ENCODE measurements around the gene TAF7L.

The TAF7L gene

DNA sequence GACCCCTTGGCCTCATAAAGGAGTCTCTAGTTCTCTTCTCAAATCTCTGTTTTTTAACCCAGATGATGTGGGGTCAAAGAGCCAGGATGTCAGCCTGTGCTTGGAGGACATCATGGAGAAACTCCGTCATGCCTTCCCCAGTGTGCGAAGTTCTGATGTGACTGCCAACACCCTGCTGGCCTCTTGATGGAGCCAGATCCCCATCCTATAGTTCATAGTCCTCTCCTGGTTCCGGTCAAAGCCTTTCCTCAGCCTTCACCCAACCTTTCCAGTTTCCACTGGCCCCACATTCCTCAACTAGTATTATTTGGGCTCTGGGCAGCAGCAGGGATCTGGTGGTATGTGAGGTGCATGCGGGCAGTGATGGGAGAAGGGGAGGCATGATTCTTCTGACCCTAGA lies 30.7 kb downstream of the TAF7L start:
- Histone ChIP-seq H3K14ac (ENCODE audit: low read length in 2 of 2) (no peak overlapping the region), H2BK12ac (ENCODE audit: low read length in 2 of 2) (no peak overlapping the region), H3K18ac (ENCODE audit: low read depth in 1 of 2, low read length in 2 of 2) (no peak overlapping the region), H3K27ac (ENCODE audit: low read length, poor library complexity, severe bottlenecking) (no peak overlapping the region), H2BK120ac (ENCODE audit: low read depth, low read length) (no peak overlapping the region), H2AK5ac (ENCODE audit: low read length, severe bottlenecking) (no peak overlapping the region), H3K27me3 (ENCODE audit: control insufficient read depth in 1 of 2, insufficient read depth in 1 of 2, low read length in 2 of 2) (peaks cover 0 to 33% of the 10 kb centered on the region in 2 experiments), H3K4me3 (ENCODE audit: insufficient read depth in 1 of 2, low read depth in 1 of 2, low read length in 2 of 2) (no peak overlapping the region), H3K23ac (ENCODE audit: low read length in 2 of 2) (no peak overlapping the region), H3K4ac (ENCODE audit: low read depth in 1 of 2, low read length in 2 of 2) (no peak overlapping the region), H3K79me1 (replicated peaks; ENCODE audit: low read length, poor library complexity, severe bottlenecking) (no peaks in the 10 kb centered on the region), H2AFZ (ENCODE audit: low read depth, low read length) (no peak overlapping the region), H3K4me1 (ENCODE audit: control insufficient read depth, insufficient read depth, low read depth, low read length) (no peaks in the 10 kb centered on the region), H4K8ac (ENCODE audit: low read length) (no peak overlapping the region), H3K9ac (ENCODE audit: low read length) (no peak overlapping the region), H3K36me3 (ENCODE audit: control insufficient read depth in 1 of 2, insufficient read depth in 2 of 2, low read depth in 1 of 2, low read length in 2 of 2) (no peaks in the 10 kb centered on the region), H4K91ac (ENCODE audit: low read length) (no peak overlapping the region), H3K9me3 (ENCODE audit: control insufficient read depth, low read length) (no peaks in the 10 kb centered on the region), H2BK15ac (ENCODE audit: low read depth, poor library complexity, severe bottlenecking) (no peak overlapping the region), H3K4me2 (ENCODE audit: low read length, poor library complexity, severe bottlenecking) (no peak overlapping the region), H2BK5ac (ENCODE audit: low read depth, low read length, poor library complexity, severe bottlenecking) (no peak overlapping the region)
- peak; percentile 16 for DNase-seq
- WGBS, result 100% methylated on average over 2 of the region's 4 CpGs

DNA sequence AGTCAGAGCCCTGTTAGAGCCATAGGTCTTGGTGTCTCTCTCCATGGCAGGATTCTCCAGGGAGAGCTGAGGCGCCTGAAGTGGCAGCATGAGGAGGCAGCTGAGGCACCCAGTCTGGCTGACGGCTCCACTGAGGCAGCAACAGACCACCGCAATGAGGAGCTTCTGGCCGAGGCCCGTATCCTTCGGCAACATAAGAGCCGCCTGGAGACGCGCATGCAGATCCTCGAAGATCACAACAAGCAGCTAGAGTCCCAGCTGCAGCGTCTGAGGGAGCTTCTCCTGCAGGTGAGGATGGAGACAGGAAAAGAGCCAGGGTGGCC lies 32.9 kb downstream of the TAF7L start:
- no peak overlapping the region for H3K23ac ChIP-seq (ENCODE audit: low read length in 2 of 2)
- H3K9me3 ChIP-seq (ENCODE audit: control insufficient read depth, low read length), result no peaks in the 10 kb centered on the region
- no peak overlapping the region for H3K4me3 ChIP-seq (ENCODE audit: insufficient read depth in 1 of 2, low read depth in 1 of 2, low read length in 2 of 2)
- no peak overlapping the region for H3K14ac ChIP-seq (ENCODE audit: low read length in 2 of 2)
- peak overlapping the region in 1 of 2 experiments; percentile 15 for H3K4ac ChIP-seq (ENCODE audit: low read depth in 1 of 2, low read length in 2 of 2)
- H3K4me2 ChIP-seq (ENCODE audit: low read length, poor library complexity, severe bottlenecking), result no peak overlapping the region
- H3K79me1 ChIP-seq (replicated peaks; ENCODE audit: low read length, poor library complexity, severe bottlenecking), result no peaks in the 10 kb centered on the region
- peak overlapping the region in 1 of 2 experiments; percentile 52 for H3K18ac ChIP-seq (ENCODE audit: low read depth in 1 of 2, low read length in 2 of 2)
- DNase-seq, result no peak
- H4K8ac ChIP-seq (ENCODE audit: low read length), result peak overlapping the region; percentile 28
- H4K91ac ChIP-seq (ENCODE audit: low read length), result no peak overlapping the region
- H3K4me1 ChIP-seq (ENCODE audit: control insufficient read depth, insufficient read depth, low read depth, low read length), result no peaks in the 10 kb centered on the region
- no peak overlapping the region for H2BK120ac ChIP-seq (ENCODE audit: low read depth, low read length)
- H2AK5ac ChIP-seq (ENCODE audit: low read length, severe bottlenecking), result no peak overlapping the region
- no peak overlapping the region for H2AFZ ChIP-seq (ENCODE audit: low read depth, low read length)
- WGBS, result 95% methylated on average over 11 of the region's 11 CpGs
- no peak overlapping the region for H2BK15ac ChIP-seq (ENCODE audit: low read depth, poor library complexity, severe bottlenecking)
- peak overlapping the region in 1 of 2 experiments; percentile 54 for H2BK12ac ChIP-seq (ENCODE audit: low read length in 2 of 2)
- H2BK5ac ChIP-seq (ENCODE audit: low read depth, low read length, poor library complexity, severe bottlenecking), result no peak overlapping the region
- H3K9ac ChIP-seq (ENCODE audit: low read length), result no peak overlapping the region
- H3K27ac ChIP-seq (ENCODE audit: low read length, poor library complexity, severe bottlenecking), result no peak overlapping the region
- H3K36me3 ChIP-seq (ENCODE audit: control insufficient read depth in 1 of 2, insufficient read depth in 2 of 2, low read depth in 1 of 2, low read length in 2 of 2), result no peaks in the 10 kb centered on the region
- H3K27me3 ChIP-seq (ENCODE audit: control insufficient read depth in 1 of 2, insufficient read depth in 1 of 2, low read length in 2 of 2), result peaks cover 0 to 44% of the 10 kb centered on the region in 2 experiments

DNA sequence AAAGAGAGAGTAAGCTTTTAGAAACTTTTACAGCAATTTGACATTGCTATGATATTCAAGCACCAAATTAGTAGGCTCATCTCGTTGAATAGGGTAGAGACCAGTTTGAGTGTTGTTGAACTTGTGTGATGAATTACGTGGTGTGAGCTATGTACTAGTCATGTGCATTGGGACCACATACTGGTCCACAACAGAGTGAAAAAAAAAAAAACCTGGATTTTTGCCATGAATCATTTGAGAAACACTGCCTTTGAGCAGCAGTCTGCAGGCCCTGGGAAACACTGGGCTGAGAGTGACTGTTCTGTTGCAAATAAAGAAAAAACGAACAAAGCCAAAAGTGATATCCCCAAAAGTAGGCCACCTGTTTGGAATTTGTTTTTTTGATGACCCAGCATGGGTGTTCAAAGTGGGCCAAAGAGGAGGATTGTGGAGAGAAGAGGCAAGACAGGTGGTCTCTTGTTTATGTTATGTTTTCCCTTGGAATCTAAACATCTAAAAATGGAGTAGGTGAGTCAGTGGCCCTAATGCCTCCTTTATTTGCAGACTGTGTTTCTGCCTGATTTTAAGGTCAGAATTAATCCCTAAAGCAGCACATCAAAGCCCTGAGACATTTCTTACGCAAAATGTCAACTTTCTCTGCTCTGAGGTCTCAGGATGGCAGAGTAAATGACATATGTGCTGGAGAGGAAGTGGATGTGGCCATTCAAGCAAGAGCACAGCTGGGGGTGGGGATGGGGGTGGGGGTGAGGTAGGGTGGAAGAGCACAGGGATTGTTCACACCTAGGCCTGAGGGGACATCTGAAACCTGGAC lies 33.5 kb downstream of the TAF7L start:
- Histone ChIP-seq H3K27me3 (ENCODE audit: control insufficient read depth in 1 of 2, insufficient read depth in 1 of 2, low read length in 2 of 2) (peaks cover 0 to 47% of the 10 kb centered on the region in 2 experiments), H3K4me2 (ENCODE audit: low read length, poor library complexity, severe bottlenecking) (no peak overlapping the region), H4K8ac (ENCODE audit: low read length) (no peak overlapping the region), H2AFZ (ENCODE audit: low read depth, low read length) (no peak overlapping the region), H3K9me3 (ENCODE audit: control insufficient read depth, low read length) (no peaks in the 10 kb centered on the region), H3K14ac (ENCODE audit: low read length in 2 of 2) (no peak overlapping the region), H2BK12ac (ENCODE audit: low read length in 2 of 2) (peak overlapping the region in 1 of 2 experiments; percentile 54), H3K9ac (ENCODE audit: low read length) (peak overlapping the region; percentile 25), H3K27ac (ENCODE audit: low read length, poor library complexity, severe bottlenecking) (no peak overlapping the region), H3K23ac (ENCODE audit: low read length in 2 of 2) (no peak overlapping the region), H2BK120ac (ENCODE audit: low read depth, low read length) (no peak overlapping the region), H2BK15ac (ENCODE audit: low read depth, poor library complexity, severe bottlenecking) (no peak overlapping the region), H4K91ac (ENCODE audit: low read length) (no peak overlapping the region), H3K4me3 (ENCODE audit: insufficient read depth in 1 of 2, low read depth in 1 of 2, low read length in 2 of 2) (no peak overlapping the region), H2BK5ac (ENCODE audit: low read depth, low read length, poor library complexity, severe bottlenecking) (no peak overlapping the region), H2AK5ac (ENCODE audit: low read length, severe bottlenecking) (no peak overlapping the region), H3K4ac (ENCODE audit: low read depth in 1 of 2, low read length in 2 of 2) (no peak overlapping the region), H3K36me3 (ENCODE audit: control insufficient read depth in 1 of 2, insufficient read depth in 2 of 2, low read depth in 1 of 2, low read length in 2 of 2) (no peaks in the 10 kb centered on the region), H3K18ac (ENCODE audit: low read depth in 1 of 2, low read length in 2 of 2) (peak overlapping the region in 1 of 2 experiments; percentile 52), H3K4me1 (ENCODE audit: control insufficient read depth, insufficient read depth, low read depth, low read length) (no peaks in the 10 kb centered on the region), H3K79me1 (replicated peaks; ENCODE audit: low read length, poor library complexity, severe bottlenecking) (no peaks in the 10 kb centered on the region)
- DNase-seq, result peak; percentile 63
- 27% methylated on average over 4 of the region's 4 CpGs for WGBS

DNA sequence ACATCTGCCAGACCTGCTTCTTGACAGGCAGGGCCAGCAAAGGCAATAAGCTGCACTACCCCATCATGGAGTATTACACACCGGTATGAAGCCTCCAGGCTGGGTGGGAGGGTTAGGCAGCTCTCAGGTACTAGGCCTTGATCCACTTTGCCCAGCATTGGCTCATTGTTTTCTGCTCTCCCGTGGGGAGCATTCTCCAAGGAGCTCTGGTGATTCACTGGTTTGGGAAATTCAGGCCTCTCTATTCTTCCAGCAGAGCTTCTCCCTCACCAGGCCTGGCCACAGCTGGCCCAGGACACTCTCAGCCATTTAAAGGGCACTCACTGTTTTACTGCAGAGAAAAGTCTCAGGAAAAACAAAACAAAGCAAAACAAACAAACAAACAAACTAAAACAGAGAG lies 38.5 kb downstream of the TAF7L start:
- Histone ChIP-seq H3K27me3 (ENCODE audit: control insufficient read depth in 1 of 2, insufficient read depth in 1 of 2, low read length in 2 of 2) (peaks cover 0 to 30% of the 10 kb centered on the region in 2 experiments), H2AFZ (ENCODE audit: low read depth, low read length) (no peak overlapping the region), H3K79me1 (replicated peaks; ENCODE audit: low read length, poor library complexity, severe bottlenecking) (no peaks in the 10 kb centered on the region), H3K4ac (ENCODE audit: low read depth in 1 of 2, low read length in 2 of 2) (no peak overlapping the region), H2BK12ac (ENCODE audit: low read length in 2 of 2) (no peak overlapping the region), H3K9ac (ENCODE audit: low read length) (no peak overlapping the region), H3K4me2 (ENCODE audit: low read length, poor library complexity, severe bottlenecking) (no peak overlapping the region), H3K36me3 (ENCODE audit: control insufficient read depth in 1 of 2, insufficient read depth in 2 of 2, low read depth in 1 of 2, low read length in 2 of 2) (no peaks in the 10 kb centered on the region), H3K27ac (ENCODE audit: low read length, poor library complexity, severe bottlenecking) (no peak overlapping the region), H3K4me1 (ENCODE audit: control insufficient read depth, insufficient read depth, low read depth, low read length) (no peaks in the 10 kb centered on the region), H2BK120ac (ENCODE audit: low read depth, low read length) (no peak overlapping the region), H4K8ac (ENCODE audit: low read length) (no peak overlapping the region), H2BK5ac (ENCODE audit: low read depth, low read length, poor library complexity, severe bottlenecking) (no peak overlapping the region), H4K91ac (ENCODE audit: low read length) (no peak overlapping the region), H3K9me3 (ENCODE audit: control insufficient read depth, low read length) (no peaks in the 10 kb centered on the region), H3K14ac (ENCODE audit: low read length in 2 of 2) (peak overlapping the region in 1 of 2 experiments; percentile 32), H3K4me3 (ENCODE audit: insufficient read depth in 1 of 2, low read depth in 1 of 2, low read length in 2 of 2) (no peak overlapping the region), H3K18ac (ENCODE audit: low read depth in 1 of 2, low read length in 2 of 2) (peak overlapping the region in 1 of 2 experiments; percentile 12), H2AK5ac (ENCODE audit: low read length, severe bottlenecking) (no peak overlapping the region), H2BK15ac (ENCODE audit: low read depth, poor library complexity, severe bottlenecking) (no peak overlapping the region), H3K23ac (ENCODE audit: low read length in 2 of 2) (no peak overlapping the region)
- peak; percentile 18 for DNase-seq
- WGBS, result 50% methylated on average over 2 of the region's 2 CpGs
